ENCODE measurements around the gene HHAT.

DNA sequence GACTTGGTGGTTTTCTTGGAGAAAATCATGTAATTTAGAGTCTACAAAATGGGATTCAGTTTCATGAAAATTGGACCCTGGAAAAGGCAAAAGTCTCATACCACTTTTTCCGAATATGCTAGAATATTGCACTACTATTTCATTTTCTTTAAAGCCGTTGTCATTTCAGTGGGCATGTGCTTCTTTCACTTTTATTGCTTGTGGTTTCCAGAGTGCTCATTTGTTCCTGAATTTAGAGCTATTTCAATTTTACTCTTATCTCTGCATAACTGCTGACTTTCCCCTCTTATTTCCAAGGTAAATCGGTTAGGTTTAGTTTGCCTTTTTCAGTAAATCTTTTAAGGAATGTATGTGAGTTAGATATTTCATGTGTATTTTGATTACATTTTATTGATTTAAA lies 11.6 kb downstream of the HHAT start:
- TF ChIP-seq, protein P1, sequence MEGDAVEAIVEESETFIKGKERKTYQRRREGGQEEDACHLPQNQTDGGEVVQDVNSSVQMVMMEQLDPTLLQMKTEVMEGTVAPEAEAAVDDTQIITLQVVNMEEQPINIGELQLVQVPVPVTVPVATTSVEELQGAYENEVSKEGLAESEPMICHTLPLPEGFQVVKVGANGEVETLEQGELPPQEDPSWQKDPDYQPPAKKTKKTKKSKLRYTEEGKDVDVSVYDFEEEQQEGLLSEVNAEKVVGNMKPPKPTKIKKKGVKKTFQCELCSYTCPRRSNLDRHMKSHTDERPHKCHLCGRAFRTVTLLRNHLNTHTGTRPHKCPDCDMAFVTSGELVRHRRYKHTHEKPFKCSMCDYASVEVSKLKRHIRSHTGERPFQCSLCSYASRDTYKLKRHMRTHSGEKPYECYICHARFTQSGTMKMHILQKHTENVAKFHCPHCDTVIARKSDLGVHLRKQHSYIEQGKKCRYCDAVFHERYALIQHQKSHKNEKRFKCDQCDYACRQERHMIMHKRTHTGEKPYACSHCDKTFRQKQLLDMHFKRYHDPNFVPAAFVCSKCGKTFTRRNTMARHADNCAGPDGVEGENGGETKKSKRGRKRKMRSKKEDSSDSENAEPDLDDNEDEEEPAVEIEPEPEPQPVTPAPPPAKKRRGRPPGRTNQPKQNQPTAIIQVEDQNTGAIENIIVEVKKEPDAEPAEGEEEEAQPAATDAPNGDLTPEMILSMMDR (IDR thresholded peaks at IDR 0.05) = no peak
- TF ChIP-seq EP300 (IDR thresholded peaks at IDR 0.05) (no peak), POLR2AphosphoS5 (IDR thresholded peaks at IDR 0.05) (no peak), POLR2A (IDR thresholded peaks at IDR 0.05; ENCODE audit: low read depth) (no peak)

Data from esophagus muscularis mucosa (tissue), 4 donors.